A549 (cell line): ENCODE data around the gene GPS2. TPM values are rescaled to one million over a fixed set of nuclear protein-coding genes. Genes with fewer than 3 reads are reported as not detected.
A peak's percentile ranks its signal among the peaks of the same experiment; 100 is the strongest.

Source experiments
- ATAC-seq, 2 experiments: fragments of 200-7000 bp in 1 of 2; fragments of >200 bp in 1 of 2; cut with Nextera tagmentation in 1 of 2; cut with Tn5 transposase in 1 of 2; 3 replicates each; pipeline versions ENCODE4 v1.8.0 to v1.9.1; 2018 to 2020; ENCODE audit warnings: mild to moderate bottlenecking in 1 of 2, moderate library complexity in 1 of 2
- CTCF ChIA-PET: fragments of 300-600 bp; sonication (Branson Sonifier 250); formaldehyde crosslinking; extraction: SDS; loops from one replicate; lab custom pipeline; 2021; ENCODE audit warnings: antibody characterized with exemption, inconsistent platforms; lab: Yijun Ruan, JAX
- POLR2A ChIA-PET: fragments of 350-600 bp; formaldehyde crosslinking; extraction: SDS; loops from one replicate; lab custom pipeline; 2021; ENCODE audit warnings: antibody characterized with exemption, inconsistent platforms; lab: Yijun Ruan, JAX
- DNase-seq, 2 experiments: peaks; one replicate each; pipeline versions ENCODE4 v3.0.0 to v3.0.0-alpha.2; 2011 to 2016; ENCODE audit warnings: low read depth in 1 of 2, low spot score in 1 of 2
- FAIRE-seq: peaks from 2 replicates; lab custom pipeline; 2011; peaks lifted over from hg19 to GRCh38; lab: Jason Lieb, UNC
- H3K27ac ChIP-seq, 2 experiments: fragments of >200 bp; sonication (Bioruptor Twin); formaldehyde crosslinking; 3 replicates each; pipeline ENCODE4 v1.5.1; 2016 to 2017
- H3K4me1 ChIP-seq: fragments of >200 bp; sonication (Bioruptor Twin); formaldehyde crosslinking; 3 replicates; pipeline ENCODE4 v1.6.1; 2016
- H3K4me2 ChIP-seq: fragments of >200 bp; sonication (Bioruptor Twin); formaldehyde crosslinking; 3 replicates; pipeline ENCODE4 v1.6.1; 2016
- H3K4me3 ChIP-seq: fragments of >200 bp; sonication (Bioruptor Twin); formaldehyde crosslinking; 3 replicates; pipeline ENCODE4 v1.5.1; 2016
- H3K9me3 ChIP-seq: fragments of >200 bp; sonication (Bioruptor Twin); formaldehyde crosslinking; 3 replicates; pipeline ENCODE4 v1.6.1; 2016
- ATOH8 ChIP-seq: fragments of 250-450 bp; sonication (Bioruptor Pico); IDR thresholded peaks from 2 replicates; pipeline ENCODE4 v1.5.0; 2020; ENCODE audit warnings: low read depth, mild to moderate bottlenecking, moderate library complexity
- BHLHE40 ChIP-seq: IDR thresholded peaks from 2 replicates; pipeline ENCODE4 v1.6.1; 2012; ENCODE audit warnings: low read depth, low read length, inconsistent platforms
- CBX8 ChIP-seq: fragments of 200-600 bp; sonication (generic); IDR thresholded peaks from 2 replicates; pipeline ENCODE4 v1.6.1; 2016
- CEBPB ChIP-seq, 2 experiments: fragments of >200 bp in 1 of 2; sonication (Bioruptor Twin) in 1 of 2; formaldehyde crosslinking in 1 of 2; IDR thresholded peaks; 2 replicates each; pipeline ENCODE4 v1.6.1; 2012 to 2016
- CHD2 ChIP-seq: fragments of 150-350 bp; IDR thresholded peaks from 2 replicates; pipeline ENCODE4 v1.6.1; 2014; ENCODE audit warnings: low read length; ENCODE audit not compliant: partially characterized antibody
- CHD4 ChIP-seq: fragments of 200-600 bp; sonication (generic); IDR thresholded peaks from 2 replicates; pipeline ENCODE4 v1.6.1; 2016; ENCODE audit warnings: antibody characterized with exemption, mild to moderate bottlenecking, borderline replicate concordance
- E2F6 ChIP-seq: IDR thresholded peaks from 2 replicates; pipeline ENCODE4 v1.6.1; 2012; ENCODE audit warnings: low read depth, borderline replicate concordance
- ELK1 ChIP-seq: fragments of 150-350 bp; IDR thresholded peaks from 2 replicates; pipeline ENCODE4 v1.6.1; 2014; ENCODE audit warnings: low read depth, mild to moderate bottlenecking, low read length
- EP300 ChIP-seq, 2 experiments: fragments of >200 bp; sonication (Bioruptor Twin); formaldehyde crosslinking; IDR thresholded peaks; 2 replicates in 1 of 2; 3 replicates in 1 of 2; pipeline ENCODE4 v1.6.1; 2016 to 2017
- HES2 ChIP-seq: fragments of >200 bp; sonication (Bioruptor Twin); formaldehyde crosslinking; IDR thresholded peaks from 2 replicates; pipeline ENCODE4 v1.6.1; 2016
- HMGXB4 ChIP-seq: fragments of 250-450 bp; sonication (Bioruptor Pico); IDR thresholded peaks from 2 replicates; pipeline ENCODE4 v1.5.0; 2021; ENCODE audit warnings: mild to moderate bottlenecking, moderate library complexity, borderline replicate concordance
- KDM1A ChIP-seq: fragments of 200-600 bp; sonication (generic); IDR thresholded peaks from 2 replicates; pipeline ENCODE4 v1.6.1; 2016; ENCODE audit warnings: low read depth, mild to moderate bottlenecking
- MAFK ChIP-seq: fragments of 450-650 bp; IDR thresholded peaks from 2 replicates; pipeline ENCODE4 v1.6.1; 2014; ENCODE audit not compliant: partially characterized antibody
- MAX ChIP-seq: IDR thresholded peaks from 2 replicates; pipeline ENCODE4 v1.6.1; 2012
- MAZ ChIP-seq: fragments of 150-350 bp; IDR thresholded peaks from 2 replicates; pipeline ENCODE4 v1.6.1; 2014; ENCODE audit warnings: antibody characterized with exemption, low read depth, low read length, borderline replicate concordance
- NFE2L2 ChIP-seq: fragments of 150-350 bp; conservative IDR thresholded peaks from 2 replicates; pipeline ENCODE4 v1.6.1; 2014; ENCODE audit warnings: low read length
- NPAS2 ChIP-seq: fragments of 250-450 bp; sonication (Bioruptor Pico); IDR thresholded peaks from 2 replicates; pipeline ENCODE4 v1.8.0; 2022; ENCODE audit warnings: mild to moderate bottlenecking, moderate library complexity, borderline replicate concordance
- POLR2A ChIP-seq: IDR thresholded peaks from 2 replicates; pipeline ENCODE4 v1.6.1; 2012; ENCODE audit warnings: mild to moderate bottlenecking, low read length
- RAD21 ChIP-seq, 2 experiments: fragments of >200 bp in 1 of 2; sonication (Bioruptor Twin) in 1 of 2; formaldehyde crosslinking in 1 of 2; IDR thresholded peaks in 1 of 2; conservative IDR thresholded peaks in 1 of 2; 2 replicates in 1 of 2; 3 replicates in 1 of 2; pipeline ENCODE4 v1.6.1; 2012 to 2018; ENCODE audit warnings: inconsistent platforms in 1 of 2
- RARB ChIP-seq: fragments of 250-450 bp; sonication (Bioruptor Pico); IDR thresholded peaks from 2 replicates; pipeline ENCODE4 v1.8.0; 2021; ENCODE audit warnings: mild to moderate bottlenecking, moderate library complexity
- RNF2 ChIP-seq: fragments of 200-600 bp; sonication (generic); IDR thresholded peaks from 2 replicates; pipeline ENCODE4 v1.6.1; 2016; ENCODE audit warnings: low read depth, mild to moderate bottlenecking, antibody characterized with exemption, moderate library complexity, borderline replicate concordance
- SREBF2 ChIP-seq: fragments of 450-650 bp; IDR thresholded peaks from 2 replicates; pipeline ENCODE4 v1.6.1; 2014; ENCODE audit warnings: mild to moderate bottlenecking, moderate library complexity
- TFCP2L1 ChIP-seq: fragments of 250-450 bp; sonication (Bioruptor Pico); IDR thresholded peaks from 2 replicates; pipeline ENCODE4 v1.5.0; 2021; ENCODE audit warnings: mild to moderate bottlenecking
- ZFP36 ChIP-seq: fragments of 450-650 bp; IDR thresholded peaks from 2 replicates; pipeline ENCODE4 v1.6.1; 2014; ENCODE audit warnings: borderline replicate concordance; ENCODE audit not compliant: partially characterized antibody
- ZSCAN20 ChIP-seq: fragments of 250-450 bp; sonication (Bioruptor Pico); IDR thresholded peaks from 2 replicates; pipeline ENCODE4 v1.8.0; 2022; ENCODE audit warnings: mild to moderate bottlenecking, moderate library complexity
- WGBS: methylation state at CpG from one replicate; pipeline ENCODE4 v1.1.6; 2017; ENCODE audit errors: missing lambda C conversion rate; 5-methylcytosine and 5-hydroxymethylcytosine counted together
- polyA plus RNA-seq, 4 experiments: library from polyadenylated mRNA; depleted of rRNA in 3 of 4; stranded (reverse); fragments of >200 nt; fragmentation: RNase III in 1 of 4; extraction: RNeasy Plus Mini Kit Qiagen cat#74134 plus additional on column Dnase treatment in 1 of 4; gene quantifications; 2 replicates in 3 of 4; 3 replicates in 1 of 4; pipeline ENCODE4 v1.2.3, GENCODE V29; 2011 to 2017

Gene GPS2
- polyA plus RNA-seq, 2 of the 4 experiments (the other 2 are of a cell fraction) = 61.7 to 158 TPM

- DNase-seq = no peak
- ChIA-PET POLR2A (interaction anchor here (0.6 to 1.5 kb wide), 2 partner anchors 9 to 11 kb away, joined by 3 to 4 read pairs; partner anchors contain the start of gene NEURL4), CTCF (interaction anchor here (0.6 to 6.1 kb wide), 11 partner anchors 8 to 273 kb away, joined by 3 to 58 read pairs (median 5); partner anchors contain the start of gene NEURL4)
- ATAC-seq = no peak
- peaks cover 16% of the 10 kb centered on the region; the same call in 2 of the 3 replicates for H3K4me1 ChIP-seq
- no peaks in the 10 kb centered on the region for H3K9me3 ChIP-seq
- no peak overlapping the region for H3K4me2 ChIP-seq
- FAIRE-seq = no peak
- 93% methylated on average over 13 of the region's 13 CpGs for WGBS
- TF ChIP-seq KDM1A (no peak), HMGXB4 (CRISPR knock-in tag) (no peak), ZFP36 (no peak)
- no peak overlapping the region for H3K4me3 ChIP-seq
- no peak overlapping the region for H3K27ac ChIP-seq
Measured at GRCh38 chr17:7318121-7318860, 3.1 kb upstream of the GPS2 start.

GRCh38 chr17:7317161-7317803 lies 2.1 kb upstream of the GPS2 start:
- no peak overlapping the region for H3K27ac ChIP-seq
- no peak overlapping the region for H3K4me2 ChIP-seq
- H3K4me3 ChIP-seq = no peak overlapping the region
- TF ChIP-seq NFE2L2 (no peak), ELK1 (no peak), CHD4 (no peak), CBX8 (no peak), NPAS2 (CRISPR knock-in tag) (no peak), CEBPB (IDR thresholded peaks at IDR 0.05) (no peak), MAX (no peak), CHD2 (no peak)
- CTCF ChIA-PET = interaction anchor here (0.5 to 6.1 kb wide), 13 partner anchors 8 to 199 kb away, joined by 3 to 58 read pairs (median 4); partner anchors contain the start of gene NEURL4
- ATAC-seq = no peak
- FAIRE-seq = no peak
- H3K9me3 ChIP-seq = no peaks in the 10 kb centered on the region
- WGBS = 90% methylated on average over 16 of the region's 16 CpGs
- DNase-seq = no peak
- POLR2A ChIA-PET = interaction anchor here (1.5 kb wide), 1 partner anchor 12 kb away, joined by 4 read pairs; the partner anchor contains the start of gene NEURL4
- peaks cover 26% of the 10 kb centered on the region; the same call in 2 of the 3 replicates for H3K4me1 ChIP-seq

- no peaks in the 10 kb centered on the region for H3K9me3 ChIP-seq
- peak in 1 of 2 experiments; percentile 23; a peak in 4 of 6 replicates for ATAC-seq
- DNase-seq = no peak
- H3K4me2 ChIP-seq = peak overlapping the region; percentile 90
- H3K4me1 ChIP-seq = peaks cover 39% of the 10 kb centered on the region
- peak overlapping the region; percentile 75 for H3K4me3 ChIP-seq
- FAIRE-seq = no peak
- ChIA-PET CTCF (interaction anchor here (0.7 to 6.1 kb wide), 7 partner anchors 10 to 40 kb away, joined by 3 to 58 read pairs (median 7); no protein-coding TSS in a partner anchor), POLR2A (interaction anchor here (0.9 to 4.0 kb wide), 2 partner anchors 14 to 21 kb away, joined by 3 to 22 read pairs; partner anchors contain the start of genes ACAP1 and NEURL4)
- H3K27ac ChIP-seq = peak overlapping the region; percentile 88 to 95
- WGBS = 49% methylated on average over 22 of the region's 30 CpGs
- no peak for TF ChIP-seq MAZ
- 0 out of 2 replicates have a peak, but pooled peaks have one; percentile 24 for TF ChIP-seq POLR2A
- TF ChIP-seq ATOH8 (CRISPR knock-in tag) = 0 out of 2 replicates have a peak, but pooled peaks have one; percentile 1
- no peak for TF ChIP-seq BHLHE40
- TF ChIP-seq RNF2 = no peak
- TF ChIP-seq KDM1A = no peak
- TF ChIP-seq TFCP2L1 (CRISPR knock-in tag) = no peak
- no peak for TF ChIP-seq SREBF2
- no peak for TF ChIP-seq RAD21 (conservative IDR thresholded peaks at IDR 0.05 in 1 of 2, IDR thresholded peaks at IDR 0.05 in 1 of 2)
- no peak for TF ChIP-seq ZSCAN20
- 0 out of 5 replicates have a peak, but pooled peaks of 1 of the 2 experiments have one; percentile 5 for TF ChIP-seq EP300 (IDR thresholded peaks at IDR 0.05)
- TF ChIP-seq RARB (CRISPR knock-in tag) = no peak
- TF ChIP-seq E2F6 = no peak
- no peak for TF ChIP-seq MAFK
- no peak for TF ChIP-seq CBX8
- TF ChIP-seq HES2 = no peak
Measured at GRCh38 chr17:7315570-7316235, 543 bp upstream of the GPS2 start.
